Limb (tissue), 2 donors: ENCODE measurements around the gene PAQR6.
A peak's percentile ranks its signal among the peaks of the same experiment; 100 is the strongest.

ENCODE experiments used
- DNase-seq, 2 donors: peaks; one replicate each; pipeline ENCODE4 v3.0.0-alpha.2; 2016; ENCODE audit errors: extremely low spot score in 2 of 2

The PAQR6 gene

GRCh38 chr1:156263288-156263655 is 15.4 kb upstream of the PAQR6 start:
- no peak for DNase-seq

- no peak for DNase-seq
Measured at GRCh38 chr1:156262461-156263287, 14.8 kb upstream of the PAQR6 start.

GRCh38 chr1:156260896-156261295 is 13.0 kb upstream of the PAQR6 start:
- no peak for DNase-seq

- no peak for DNase-seq
Measured at GRCh38 chr1:156259805-156260204, 11.9 kb upstream of the PAQR6 start.

GRCh38 chr1:156258859-156259258 is 11.0 kb upstream of the PAQR6 start:
- no peak for DNase-seq

- DNase-seq, result no peak
Measured at GRCh38 chr1:156257711-156258110, 9.9 kb upstream of the PAQR6 start.

GRCh38 chr1:156253634-156254033 is 5.8 kb upstream of the PAQR6 start:
- DNase-seq, result no peak

- DNase-seq, result no peak
Measured at GRCh38 chr1:156251527-156251926, 3.7 kb upstream of the PAQR6 start.

- DNase-seq, result no peak
Measured at GRCh38 chr1:156249593-156249992, 1.7 kb upstream of the PAQR6 start.

GRCh38 chr1:156248323-156248683 is 447 bp upstream of the PAQR6 start:
- no peak for DNase-seq

- no peak for DNase-seq
Measured at GRCh38 chr1:156246781-156247459, 936 bp downstream of the PAQR6 start.

- no peak for DNase-seq
Measured at GRCh38 chr1:156246241-156246780, 1.5 kb downstream of the PAQR6 start.

GRCh38 chr1:156245451-156246232 is 2.2 kb downstream of the PAQR6 start:
- peak in 1 of 2 donors; percentile 53 for DNase-seq

GRCh38 chr1:156244712-156245111 is 3.1 kb downstream of the PAQR6 start:
- DNase-seq, result no peak

- no peak for DNase-seq
Measured at GRCh38 chr1:156244126-156244525, 3.7 kb downstream of the PAQR6 start.

GRCh38 chr1:156242738-156243137 is 5.1 kb downstream of the PAQR6 start:
- no peak for DNase-seq

- DNase-seq, result no peak
Measured at GRCh38 chr1:156241926-156242325, 5.9 kb downstream of the PAQR6 start, which contains the start of gene BGLAP. TSS of gene BGLAP (plus strand) at chr1:156242184. CDS start at chr1:156242232, 48 bp downstream.

- no peak for DNase-seq
Measured at GRCh38 chr1:156241311-156241811, 6.5 kb downstream of the PAQR6 start.

- no peak for DNase-seq
Measured at GRCh38 chr1:156238248-156238647, 9.6 kb downstream of the PAQR6 start.

GRCh38 chr1:156236164-156236563 is 11.7 kb downstream of the PAQR6 start:
- DNase-seq, result no peak

GRCh38 chr1:156233426-156234127 is 14.3 kb downstream of the PAQR6 start:
- no peak for DNase-seq
